ENCODE data around the gene MBD3.

MBD3 gene

GRCh38 chr19:1526066-1526778 lies 66.4 kb downstream of the MBD3 start:
- no peak for DNase-seq (ENCODE audit: extremely low read depth, low read depth)
- TF ChIP-seq CTCF (IDR thresholded peaks at IDR 0.05; ENCODE audit: low read depth, low read length, missing control alignments): no peak
- H3K4me3 ChIP-seq (replicated peaks; ENCODE audit: low read depth, low read length): no peak overlapping the region

GRCh38 chr19:1525343-1525742 lies 67.3 kb downstream of the MBD3 start:
- DNase-seq (ENCODE audit: extremely low read depth, low read depth): no peak
- TF ChIP-seq CTCF (IDR thresholded peaks at IDR 0.05; ENCODE audit: low read depth, low read length, missing control alignments): no peak
- H3K4me3 ChIP-seq (replicated peaks; ENCODE audit: low read depth, low read length): no peak overlapping the region

GRCh38 chr19:1524972-1525325 lies 67.7 kb downstream of the MBD3 start:
- TF ChIP-seq CTCF (IDR thresholded peaks at IDR 0.05; ENCODE audit: low read depth, low read length, missing control alignments): no peak
- H3K4me3 ChIP-seq (replicated peaks; ENCODE audit: low read depth, low read length): no peak overlapping the region
- DNase-seq (ENCODE audit: extremely low read depth, low read depth): no peak

- no peak overlapping the region for H3K4me3 ChIP-seq (replicated peaks; ENCODE audit: low read depth, low read length)
- no peak for DNase-seq (ENCODE audit: extremely low read depth, low read depth)
Measured at GRCh38 chr19:1524287-1524971, 68.2 kb downstream of the MBD3 start.

More at GRCh38 chr19:1524287-1524971, 68.2 kb downstream of the MBD3 start:
- TF ChIP-seq CTCF (IDR thresholded peaks at IDR 0.05; ENCODE audit: low read depth, low read length, missing control alignments): no peak
